Measurements from ENCODE around the gene BPHL.

- TF ChIP-seq, protein P1, sequence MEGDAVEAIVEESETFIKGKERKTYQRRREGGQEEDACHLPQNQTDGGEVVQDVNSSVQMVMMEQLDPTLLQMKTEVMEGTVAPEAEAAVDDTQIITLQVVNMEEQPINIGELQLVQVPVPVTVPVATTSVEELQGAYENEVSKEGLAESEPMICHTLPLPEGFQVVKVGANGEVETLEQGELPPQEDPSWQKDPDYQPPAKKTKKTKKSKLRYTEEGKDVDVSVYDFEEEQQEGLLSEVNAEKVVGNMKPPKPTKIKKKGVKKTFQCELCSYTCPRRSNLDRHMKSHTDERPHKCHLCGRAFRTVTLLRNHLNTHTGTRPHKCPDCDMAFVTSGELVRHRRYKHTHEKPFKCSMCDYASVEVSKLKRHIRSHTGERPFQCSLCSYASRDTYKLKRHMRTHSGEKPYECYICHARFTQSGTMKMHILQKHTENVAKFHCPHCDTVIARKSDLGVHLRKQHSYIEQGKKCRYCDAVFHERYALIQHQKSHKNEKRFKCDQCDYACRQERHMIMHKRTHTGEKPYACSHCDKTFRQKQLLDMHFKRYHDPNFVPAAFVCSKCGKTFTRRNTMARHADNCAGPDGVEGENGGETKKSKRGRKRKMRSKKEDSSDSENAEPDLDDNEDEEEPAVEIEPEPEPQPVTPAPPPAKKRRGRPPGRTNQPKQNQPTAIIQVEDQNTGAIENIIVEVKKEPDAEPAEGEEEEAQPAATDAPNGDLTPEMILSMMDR (IDR thresholded peaks at IDR 0.05), result no peak
- TF ChIP-seq POLR2A (IDR thresholded peaks at IDR 0.05), result no peak
These were observed 33.4 kb upstream of the BPHL start for GRCh38 chr6:3085074-3085473.

Data from esophagus squamous epithelium (tissue), 4 donors.